GM06990 (cell line): ENCODE data around the gene ANKS1A.
"Not testable (repeated sequence)": the region's sequence is repeated elsewhere in the genome, so short reads cannot be mapped to it uniquely, and the experiment has no call there.

Experiments used
- DNase-seq: peaks from one replicate; pipeline ENCODE4 v3.0.0-alpha.2; 2011; ENCODE audit not compliant: insufficient read length; ENCODE audit errors: extremely low read depth
- H3K27me3 ChIP-seq: replicated peaks from 2 replicates; pipeline ENCODE4 v1.6.0; 2011; ENCODE audit warnings: low read length; ENCODE audit not compliant: control insufficient read depth, insufficient read depth
- H3K36me3 ChIP-seq: 2 replicates; pipeline ENCODE4 v1.5.1; 2011; ENCODE audit warnings: low read length; ENCODE audit not compliant: control insufficient read depth, insufficient read depth
- H3K4me3 ChIP-seq: replicated peaks from 2 replicates; pipeline ENCODE4 v1.5.1; 2011; ENCODE audit warnings: low read depth, mild to moderate bottlenecking, control low read depth, low read length
- CTCF ChIP-seq: IDR thresholded peaks from 2 replicates; pipeline ENCODE4 v1.5.1; 2011; ENCODE audit warnings: low read length, control low read depth, mild to moderate bottlenecking, inconsistent platforms; ENCODE audit not compliant: insufficient read depth, poor library complexity, severe bottlenecking

Gene ANKS1A

GRCh38 chr6:34877869-34878485 lies 11.1 kb upstream of the ANKS1A start:
- no peak for TF ChIP-seq CTCF
- Histone ChIP-seq H3K27me3 (no peaks in the 10 kb centered on the region), H3K36me3 (peaks cover 12% of the 10 kb centered on the region), H3K4me3 (no peak overlapping the region)
- no peak for DNase-seq

DNA sequence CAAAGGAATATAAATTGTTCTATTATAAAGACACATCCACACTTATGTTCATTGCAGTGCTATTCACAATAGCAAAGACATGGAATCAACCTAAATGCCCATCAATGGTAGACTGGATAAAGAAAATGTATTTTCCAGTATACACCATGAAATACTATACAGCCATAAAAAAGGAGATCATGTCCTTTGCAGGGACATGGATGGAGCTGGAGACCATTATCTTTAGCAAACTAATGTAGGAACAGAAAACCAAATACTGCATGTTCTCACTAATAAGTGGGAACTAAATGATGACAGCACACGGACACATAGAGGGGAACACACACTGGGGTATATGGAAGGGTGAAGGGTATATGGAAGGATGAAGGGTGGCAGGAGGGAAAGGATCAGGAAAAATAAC lies 5.0 kb upstream of the ANKS1A start:
- H3K36me3 ChIP-seq, DNase-seq, H3K4me3 ChIP-seq, H3K27me3 ChIP-seq: not testable (repeated sequence)

DNA sequence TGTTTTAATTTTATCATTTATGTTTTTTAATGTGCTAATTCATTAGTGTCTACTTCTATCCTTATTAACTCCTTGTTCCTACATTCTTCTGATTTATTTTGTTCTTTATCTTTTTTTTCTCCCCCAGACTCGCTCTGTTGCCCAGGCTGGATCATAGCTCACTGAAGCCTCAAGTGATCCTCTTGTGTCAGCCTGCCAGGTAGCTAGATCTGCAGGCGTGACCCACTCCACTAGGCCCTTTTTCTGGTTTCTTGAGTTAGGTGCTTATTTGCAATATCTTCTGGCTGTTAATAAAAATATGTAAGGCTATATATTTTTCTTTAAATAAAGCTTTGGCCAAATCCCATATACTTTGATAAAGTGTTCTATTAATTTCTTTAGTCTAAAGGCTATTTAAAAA lies 4.1 kb upstream of the ANKS1A start:
- TF ChIP-seq CTCF: no peak
- DNase-seq: no peak
- H3K4me3 ChIP-seq: no peak overlapping the region
- H3K36me3 ChIP-seq: no peaks in the 10 kb centered on the region
- no peaks in the 10 kb centered on the region for H3K27me3 ChIP-seq

- H3K4me3 ChIP-seq, H3K36me3 ChIP-seq, H3K27me3 ChIP-seq, DNase-seq: not testable (repeated sequence)
Measured at GRCh38 chr6:34885837-34886236, 3.2 kb upstream of the ANKS1A start.

DNA sequence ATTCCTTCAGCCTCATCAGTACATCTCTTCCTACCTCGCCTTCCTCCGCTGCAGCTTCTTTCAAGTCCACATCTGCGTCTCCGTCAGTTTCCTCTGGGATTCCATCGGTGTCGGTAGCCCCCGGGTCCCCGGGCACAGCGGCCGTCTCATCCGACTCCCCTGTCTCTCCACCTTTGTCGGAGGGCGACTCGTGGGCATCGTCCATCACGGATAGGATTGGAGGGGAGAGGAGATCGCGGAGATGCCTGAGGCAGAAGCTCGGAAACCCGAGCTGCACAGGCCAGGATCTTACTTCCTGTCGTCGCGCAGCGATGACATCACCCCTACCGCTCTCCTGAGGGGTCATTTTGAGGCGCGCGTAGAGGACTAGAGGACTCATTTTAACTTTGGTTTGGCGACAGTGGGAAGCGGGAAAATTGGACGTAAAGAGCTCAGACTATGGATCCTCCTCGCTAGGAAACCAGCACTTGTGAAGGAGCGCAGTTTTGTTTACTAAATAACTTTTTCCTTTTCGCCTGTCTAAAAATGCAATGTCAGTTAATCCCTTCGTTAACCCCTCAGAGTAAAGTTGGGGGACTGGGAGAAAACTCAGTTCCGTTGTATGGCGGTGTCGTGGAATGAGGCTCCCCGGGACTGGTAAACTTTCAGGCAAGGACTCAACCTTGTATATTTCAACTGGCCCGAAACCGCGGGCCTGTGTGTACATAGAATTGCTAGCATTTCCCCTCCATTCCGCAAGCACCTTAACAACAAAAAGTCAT lies 1.1 kb upstream of the ANKS1A start, which contains the start of gene TAF11:
TSS of gene TAF11 (minus strand) at position 290 of the 761 bp plus-strand sequence. CDS start at position 205, 85 bp downstream.
- no peak for TF ChIP-seq CTCF
- no peaks in the 10 kb centered on the region for H3K36me3 ChIP-seq
- peak within 1 kb of the TSS; percentile 81 for H3K4me3 ChIP-seq
- DNase-seq: peak; percentile 82
- H3K27me3 ChIP-seq: no peaks in the 10 kb centered on the region

GRCh38 chr6:34888514-34888856 lies 570 bp upstream of the ANKS1A start:
- no peak for TF ChIP-seq CTCF
- no peaks in the 10 kb centered on the region for H3K36me3 ChIP-seq
- H3K4me3 ChIP-seq: peak overlapping the region; percentile 81
- no peak for DNase-seq
- no peaks in the 10 kb centered on the region for H3K27me3 ChIP-seq
